HepG2 (cell line): ENCODE data around the gene TAOK3.

Experiments
- ETV6 ChIP-seq: sonication (generic); formaldehyde crosslinking; conservative IDR thresholded peaks from 2 replicates; pipeline ENCODE4 v1.4.0; 2020; ENCODE audit warnings: missing genetic modification reagents
- SMAD3 ChIP-seq: sonication (generic); formaldehyde crosslinking; IDR thresholded peaks from 2 replicates; pipeline ENCODE4 v1.4.0; 2020; ENCODE audit warnings: missing genetic modification reagents
- ZBTB42 ChIP-seq: sonication (generic); formaldehyde crosslinking; IDR thresholded peaks from 2 replicates; pipeline ENCODE4 v1.5.0; 2020; ENCODE audit warnings: mild to moderate bottlenecking, missing genetic modification reagents
- ZNF3 ChIP-seq: IDR thresholded peaks from 2 replicates; pipeline ENCODE4 v1.7.0; 2017; ENCODE audit warnings: inconsistent platforms
- TF ChIP-seq, protein P1 (sequence below): sonication (generic); formaldehyde crosslinking; IDR thresholded peaks from 2 replicates; pipeline ENCODE4 v1.5.0; 2020; ENCODE audit warnings: mild to moderate bottlenecking, missing genetic modification reagents, moderate library complexity
- TF ChIP-seq, protein P2 (sequence below): sonication (generic); formaldehyde crosslinking; IDR thresholded peaks from 2 replicates; pipeline ENCODE4 v1.4.0; 2020; ENCODE audit warnings: missing genetic modification reagents

GRCh38 chr12:118103601-118104382, 268.9 kb downstream of the TAOK3 start, which contains the start of gene VSIG10:
- TF ChIP-seq ETV6, result peak; percentile 75; the same call in 1 of the 2 replicates
- no peak for TF ChIP-seq ZNF3 (CRISPR knock-in tag)
- TF ChIP-seq, protein P1, sequence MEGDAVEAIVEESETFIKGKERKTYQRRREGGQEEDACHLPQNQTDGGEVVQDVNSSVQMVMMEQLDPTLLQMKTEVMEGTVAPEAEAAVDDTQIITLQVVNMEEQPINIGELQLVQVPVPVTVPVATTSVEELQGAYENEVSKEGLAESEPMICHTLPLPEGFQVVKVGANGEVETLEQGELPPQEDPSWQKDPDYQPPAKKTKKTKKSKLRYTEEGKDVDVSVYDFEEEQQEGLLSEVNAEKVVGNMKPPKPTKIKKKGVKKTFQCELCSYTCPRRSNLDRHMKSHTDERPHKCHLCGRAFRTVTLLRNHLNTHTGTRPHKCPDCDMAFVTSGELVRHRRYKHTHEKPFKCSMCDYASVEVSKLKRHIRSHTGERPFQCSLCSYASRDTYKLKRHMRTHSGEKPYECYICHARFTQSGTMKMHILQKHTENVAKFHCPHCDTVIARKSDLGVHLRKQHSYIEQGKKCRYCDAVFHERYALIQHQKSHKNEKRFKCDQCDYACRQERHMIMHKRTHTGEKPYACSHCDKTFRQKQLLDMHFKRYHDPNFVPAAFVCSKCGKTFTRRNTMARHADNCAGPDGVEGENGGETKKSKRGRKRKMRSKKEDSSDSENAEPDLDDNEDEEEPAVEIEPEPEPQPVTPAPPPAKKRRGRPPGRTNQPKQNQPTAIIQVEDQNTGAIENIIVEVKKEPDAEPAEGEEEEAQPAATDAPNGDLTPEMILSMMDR (CRISPR knock-in tag), result no peak; the same call in 1 of the 2 replicates
- no peak for TF ChIP-seq SMAD3
- TF ChIP-seq, protein P2, sequence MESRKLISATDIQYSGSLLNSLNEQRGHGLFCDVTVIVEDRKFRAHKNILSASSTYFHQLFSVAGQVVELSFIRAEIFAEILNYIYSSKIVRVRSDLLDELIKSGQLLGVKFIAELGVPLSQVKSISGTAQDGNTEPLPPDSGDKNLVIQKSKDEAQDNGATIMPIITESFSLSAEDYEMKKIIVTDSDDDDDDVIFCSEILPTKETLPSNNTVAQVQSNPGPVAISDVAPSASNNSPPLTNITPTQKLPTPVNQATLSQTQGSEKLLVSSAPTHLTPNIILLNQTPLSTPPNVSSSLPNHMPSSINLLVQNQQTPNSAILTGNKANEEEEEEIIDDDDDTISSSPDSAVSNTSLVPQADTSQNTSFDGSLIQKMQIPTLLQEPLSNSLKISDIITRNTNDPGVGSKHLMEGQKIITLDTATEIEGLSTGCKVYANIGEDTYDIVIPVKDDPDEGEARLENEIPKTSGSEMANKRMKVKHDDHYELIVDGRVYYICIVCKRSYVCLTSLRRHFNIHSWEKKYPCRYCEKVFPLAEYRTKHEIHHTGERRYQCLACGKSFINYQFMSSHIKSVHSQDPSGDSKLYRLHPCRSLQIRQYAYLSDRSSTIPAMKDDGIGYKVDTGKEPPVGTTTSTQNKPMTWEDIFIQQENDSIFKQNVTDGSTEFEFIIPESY (CRISPR knock-in tag), result no peak
- TF ChIP-seq ZBTB42 (CRISPR knock-in tag), result no peak
